Dedifferentiated amniotic fluid mesenchymal stem cell (primary cell): ENCODE results near the gene ARPC1A.

Experiments used
- DNase-seq: peaks from one replicate; pipeline ENCODE4 v3.0.0-alpha.2; 2016; ENCODE audit errors: extremely low spot score

The ARPC1A gene

GRCh38 chr7:99409192-99409572 lies 83.5 kb downstream of the ARPC1A start:
- no peak for DNase-seq

DNA sequence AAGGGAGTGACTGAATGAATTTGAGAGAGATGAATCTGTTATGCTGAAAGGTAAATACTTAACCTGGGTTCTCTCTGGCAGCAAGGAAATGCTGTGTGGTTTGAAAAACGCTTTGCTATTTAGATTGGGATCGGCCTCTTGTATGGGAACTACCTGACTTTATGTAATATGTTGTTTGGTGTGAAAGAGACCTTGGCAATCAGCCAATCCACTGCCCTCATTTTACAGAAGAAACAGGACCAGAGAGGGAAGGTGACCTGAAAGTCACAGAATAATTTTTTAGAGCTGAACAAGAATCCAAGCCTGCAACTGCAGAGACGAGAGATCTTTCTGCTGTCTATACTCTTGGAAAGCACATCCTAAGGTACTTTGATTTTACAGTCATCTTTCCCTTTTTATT lies 84.1 kb downstream of the ARPC1A start:
- no peak for DNase-seq

DNA sequence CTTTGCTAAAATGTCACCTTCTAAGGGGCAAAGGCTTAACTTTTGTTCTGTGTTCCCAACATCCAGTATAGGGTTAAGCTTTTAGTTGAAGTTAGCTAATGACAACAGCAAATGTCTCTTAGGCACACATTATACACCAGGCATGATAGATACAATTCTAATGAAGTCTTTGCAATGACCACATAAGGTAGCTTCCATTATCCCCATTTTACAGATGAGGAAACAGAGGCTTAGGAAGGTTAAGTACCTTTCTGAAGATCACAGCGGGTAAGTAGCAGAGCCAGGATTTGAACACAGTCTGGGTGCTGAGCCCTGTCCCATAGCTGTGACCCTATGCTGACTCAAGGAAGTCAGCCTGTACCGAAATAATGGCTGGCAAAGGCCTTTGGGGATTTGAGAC lies 84.9 kb downstream of the ARPC1A start:
- DNase-seq: no peak

DNA sequence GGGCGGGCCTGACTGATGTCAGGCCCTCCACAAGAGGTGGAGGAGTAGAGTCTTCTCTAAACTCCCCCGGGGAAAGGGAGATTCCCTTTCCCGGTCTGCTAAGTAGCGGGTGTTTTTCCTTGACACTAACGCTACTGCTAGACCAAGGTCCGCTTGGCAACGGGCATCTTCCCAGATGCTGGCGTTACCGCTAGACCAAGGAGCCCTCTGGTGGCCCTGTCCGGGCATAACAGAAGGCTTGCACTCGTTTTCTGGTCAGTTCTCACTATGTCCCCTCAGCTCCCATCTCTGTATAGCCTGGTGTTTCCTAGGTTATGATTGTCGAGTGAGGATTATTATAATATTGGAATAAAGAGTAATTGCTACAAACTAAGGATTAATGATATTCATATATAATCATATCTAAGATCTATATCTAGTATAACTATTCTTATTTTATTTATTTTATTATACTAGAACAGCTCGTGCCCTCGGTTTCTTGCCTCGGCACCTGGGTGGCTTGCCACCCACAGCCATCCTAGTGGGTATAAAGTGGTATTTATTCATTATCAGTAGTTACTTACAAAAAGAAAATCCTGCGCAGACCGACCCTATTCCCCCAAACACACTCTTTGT lies 89.9 kb downstream of the ARPC1A start:
- peak; percentile 46 for DNase-seq
